Measurements from ENCODE around the gene GPR78.

The GPR78 gene

GRCh38 chr4:8547108-8547911 lies 32.9 kb upstream of the GPR78 start:
- no peak for DNase-seq (ENCODE audit: low read depth in 2 of 2)

DNA sequence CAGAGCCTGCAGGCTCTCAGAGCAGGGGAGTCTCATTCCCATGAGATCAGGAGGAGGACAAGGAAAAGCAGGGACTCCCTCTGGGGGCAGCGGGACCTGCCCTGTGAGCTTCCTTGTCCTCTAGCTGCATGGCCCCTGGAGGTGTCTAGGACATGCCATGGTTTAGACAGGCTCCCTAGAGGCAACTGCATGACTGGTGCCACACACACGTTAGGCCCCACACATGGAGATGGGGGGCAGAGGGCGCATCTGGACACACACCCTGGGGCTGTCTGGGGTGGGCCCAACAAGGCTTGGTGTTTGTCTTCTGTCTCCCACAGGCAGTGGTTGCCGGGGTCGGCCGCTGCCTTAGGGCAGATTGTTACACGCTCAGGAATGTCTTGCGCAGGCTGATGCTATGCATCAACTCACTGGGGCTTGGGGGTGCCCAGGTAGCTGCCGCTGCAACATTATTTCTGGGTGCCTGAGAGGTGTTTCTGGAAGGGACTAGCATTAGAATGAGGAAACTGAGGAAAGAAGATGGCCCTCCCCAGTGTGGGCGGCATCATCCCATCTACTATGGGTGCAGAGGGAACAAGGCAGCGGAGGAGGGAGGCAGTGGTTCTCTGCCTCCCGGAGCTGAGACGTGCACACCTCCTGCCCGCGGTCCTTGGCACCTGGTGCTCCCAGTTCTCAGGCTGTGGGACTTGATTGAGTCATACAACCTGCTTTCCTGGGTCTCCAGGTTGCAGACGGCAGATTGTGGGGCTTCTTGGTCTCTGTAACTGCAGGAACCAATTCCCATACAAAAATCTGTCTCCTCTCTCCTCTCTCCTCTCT lies 32.1 kb upstream of the GPR78 start:
- DNase-seq (ENCODE audit: low read depth in 2 of 2): no peak

- DNase-seq (ENCODE audit: low read depth in 2 of 2): no peak
Measured at GRCh38 chr4:8548731-8549351, 31.4 kb upstream of the GPR78 start.

GRCh38 chr4:8549352-8549931 lies 30.8 kb upstream of the GPR78 start:
- DNase-seq (ENCODE audit: low read depth in 2 of 2): no peak

GRCh38 chr4:8550691-8551090 lies 29.5 kb upstream of the GPR78 start:
- DNase-seq (ENCODE audit: low read depth in 2 of 2): no peak

GRCh38 chr4:8552024-8552423 lies 28.2 kb upstream of the GPR78 start:
- no peak for DNase-seq (ENCODE audit: low read depth in 2 of 2)

GRCh38 chr4:8552581-8553205 lies 27.5 kb upstream of the GPR78 start:
- no peak for DNase-seq (ENCODE audit: low read depth in 2 of 2)

GRCh38 chr4:8553216-8553615 lies 27.0 kb upstream of the GPR78 start:
- no peak for DNase-seq (ENCODE audit: low read depth in 2 of 2)

DNA sequence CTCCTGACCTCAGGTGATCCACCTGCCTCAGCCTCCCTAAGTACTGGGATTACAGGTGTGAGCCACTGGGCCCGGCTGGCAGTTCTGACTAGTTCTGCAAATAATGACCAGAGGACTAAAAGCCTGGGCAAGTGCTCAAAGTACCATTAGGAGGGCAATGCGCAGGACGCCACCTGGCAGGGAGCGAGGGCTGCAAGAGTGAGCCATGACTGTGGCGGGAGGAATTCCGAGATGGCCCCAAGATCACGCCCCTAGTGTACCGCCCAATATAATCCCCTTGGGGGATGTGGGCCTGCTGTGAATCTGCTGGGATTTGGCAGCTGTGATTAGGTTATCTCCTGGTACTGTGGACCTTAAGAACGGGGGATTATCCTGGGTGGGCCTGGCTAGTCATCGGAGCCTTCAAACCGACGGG lies 26.2 kb upstream of the GPR78 start:
- no peak for DNase-seq (ENCODE audit: low read depth in 2 of 2)

DNA sequence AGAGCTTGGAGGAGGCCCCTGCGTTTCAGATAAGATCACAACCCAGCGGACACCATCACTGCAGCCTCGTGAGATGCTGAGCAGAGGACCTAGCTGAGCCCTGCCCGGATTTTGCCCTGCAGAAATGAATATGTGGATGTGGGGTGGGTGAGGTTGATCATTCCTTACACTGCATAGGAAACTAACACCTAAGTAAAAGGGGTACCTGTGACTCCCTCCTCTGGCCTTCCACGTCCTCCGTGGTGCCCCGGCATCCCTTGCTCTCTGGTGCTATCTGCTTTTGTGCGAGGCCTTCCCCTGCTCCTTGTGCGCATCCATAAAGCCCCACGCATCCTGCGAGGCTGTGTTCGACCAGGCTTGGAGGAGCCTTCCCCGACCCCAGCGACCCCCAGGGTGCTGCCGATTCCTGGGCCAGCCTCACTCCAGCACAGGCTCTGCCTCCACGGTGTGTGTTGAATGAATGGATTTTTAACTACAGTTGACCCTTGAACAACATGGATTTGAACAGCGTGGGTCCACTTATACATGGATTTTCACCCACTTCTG lies 25.6 kb upstream of the GPR78 start:
- no peak for DNase-seq (ENCODE audit: low read depth in 2 of 2)

DNA sequence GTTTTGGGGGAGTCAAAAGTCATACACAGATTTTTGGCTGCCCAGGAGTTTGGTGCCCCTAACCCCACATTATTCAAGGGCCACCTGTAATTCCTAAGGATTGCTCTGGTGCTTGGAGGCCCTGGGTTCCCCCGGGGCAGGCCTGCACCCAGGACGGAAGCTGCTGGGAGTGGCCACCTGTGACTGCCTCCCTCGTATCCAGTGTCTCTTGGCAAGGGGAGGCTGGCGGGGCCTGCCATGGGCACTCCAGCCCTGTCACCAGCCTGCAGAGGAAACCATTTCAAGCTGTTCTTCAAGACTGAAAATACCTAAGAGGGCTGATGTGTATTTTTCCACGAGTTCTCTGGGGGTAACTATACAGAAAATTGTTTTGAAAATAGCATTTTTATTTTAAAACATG lies 24.5 kb upstream of the GPR78 start:
- DNase-seq (ENCODE audit: low read depth in 2 of 2): no peak

GRCh38 chr4:8556341-8557150 lies 23.6 kb upstream of the GPR78 start:
- DNase-seq (ENCODE audit: low read depth in 2 of 2): no peak

DNA sequence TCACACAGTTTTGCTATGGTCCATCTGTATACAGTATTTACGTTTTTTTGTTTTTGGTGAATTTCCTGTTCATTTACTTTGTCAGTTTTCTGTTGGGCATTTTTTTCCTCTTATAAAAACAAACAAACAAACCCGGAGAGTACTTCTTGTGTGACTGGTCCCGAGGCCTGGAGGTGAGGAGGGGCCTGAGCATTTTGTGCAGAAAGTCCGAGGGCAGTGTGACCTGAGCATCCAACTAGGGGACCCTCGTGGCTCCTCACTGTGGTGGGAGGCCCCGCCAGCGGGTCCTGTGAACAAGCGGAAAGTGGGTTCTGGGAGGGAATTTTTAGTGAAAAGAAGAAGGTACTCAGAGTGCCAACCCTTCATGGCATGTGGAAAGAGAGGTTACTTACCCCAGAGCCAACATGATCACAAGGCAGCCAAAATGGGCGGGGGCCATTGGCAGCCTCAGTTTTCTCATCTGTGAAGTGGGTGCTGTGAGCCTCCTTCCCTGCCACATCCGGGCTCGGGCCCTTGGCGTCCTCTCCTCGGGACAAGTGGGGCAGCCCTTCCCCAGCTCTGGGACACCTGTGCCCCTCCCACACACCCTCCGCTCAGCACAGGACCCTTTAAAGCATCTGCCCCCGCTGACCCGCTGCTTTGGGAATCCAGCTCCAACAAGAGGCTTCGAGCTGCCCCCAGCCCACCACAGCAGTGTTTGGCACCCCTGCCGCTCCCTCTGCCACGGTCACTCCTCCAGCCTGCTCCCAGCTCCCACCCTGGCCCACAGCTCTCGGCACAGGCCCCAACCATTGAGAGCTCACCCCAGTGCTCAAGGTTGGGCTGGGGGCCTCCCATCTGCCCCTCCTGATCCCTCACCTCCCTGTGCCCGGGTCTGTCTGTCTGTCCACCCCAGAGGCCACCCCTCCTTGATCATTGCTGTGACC lies 22.8 kb upstream of the GPR78 start:
- no peak for DNase-seq (ENCODE audit: low read depth in 2 of 2)

- DNase-seq (ENCODE audit: low read depth in 2 of 2): no peak
Measured at GRCh38 chr4:8558080-8558960, 21.9 kb upstream of the GPR78 start.

DNA sequence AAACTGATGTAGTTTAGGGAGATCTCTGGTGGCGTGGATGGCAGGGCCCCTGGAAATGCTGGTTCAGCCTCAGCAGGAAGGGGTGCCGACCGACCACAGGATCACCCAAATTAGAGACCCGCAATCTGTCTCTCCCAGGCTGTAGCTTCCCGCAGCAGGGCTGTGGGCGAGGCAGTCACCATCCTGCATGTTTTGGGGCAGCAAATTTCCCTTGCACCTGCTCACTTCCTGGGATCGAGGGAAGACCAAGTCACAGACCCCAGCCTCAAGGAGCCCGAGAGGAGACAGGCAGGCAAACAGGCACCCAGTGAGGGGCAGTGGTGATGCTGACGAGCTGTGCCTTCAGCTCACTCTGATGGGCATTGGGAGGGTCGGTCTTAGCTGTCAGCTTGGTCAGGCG lies 21.2 kb upstream of the GPR78 start:
- DNase-seq (ENCODE audit: low read depth in 2 of 2): no peak

DNA sequence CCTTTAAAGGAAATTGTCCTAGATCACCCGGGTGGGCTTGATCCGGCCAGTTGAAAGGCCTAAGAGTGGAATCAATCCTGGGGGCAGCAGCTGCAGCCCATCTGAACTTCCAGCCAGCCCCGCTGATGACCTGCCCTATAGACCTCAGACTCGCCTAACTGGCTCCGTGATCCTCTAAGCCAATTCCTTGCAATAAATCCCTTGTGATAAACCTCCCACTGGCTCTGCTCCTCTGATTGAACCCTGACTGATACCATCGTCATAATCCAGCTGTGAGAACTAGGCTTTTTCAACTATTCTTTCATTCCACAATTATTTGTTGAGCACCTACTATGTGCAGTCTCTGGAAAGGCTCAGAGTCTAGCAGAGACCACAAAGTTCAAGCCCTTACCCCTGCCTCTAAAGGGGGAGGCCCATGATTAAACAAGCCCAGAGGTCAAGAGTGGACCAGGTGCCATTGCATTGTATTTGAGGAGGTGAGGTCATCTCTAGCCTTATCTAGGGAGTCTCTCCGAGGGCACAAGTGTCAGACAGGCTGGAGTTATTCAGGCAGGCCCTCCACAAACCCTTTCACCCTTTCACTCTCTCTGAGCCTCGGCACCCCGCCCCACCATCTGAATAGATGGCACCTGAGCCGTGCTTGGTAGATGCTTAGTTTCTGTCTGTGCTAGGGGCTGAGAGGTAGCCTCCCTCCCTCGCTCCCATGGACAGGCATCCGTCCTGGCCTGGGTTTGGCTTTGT lies 20.5 kb upstream of the GPR78 start:
- no peak for DNase-seq (ENCODE audit: low read depth in 2 of 2)

DNA sequence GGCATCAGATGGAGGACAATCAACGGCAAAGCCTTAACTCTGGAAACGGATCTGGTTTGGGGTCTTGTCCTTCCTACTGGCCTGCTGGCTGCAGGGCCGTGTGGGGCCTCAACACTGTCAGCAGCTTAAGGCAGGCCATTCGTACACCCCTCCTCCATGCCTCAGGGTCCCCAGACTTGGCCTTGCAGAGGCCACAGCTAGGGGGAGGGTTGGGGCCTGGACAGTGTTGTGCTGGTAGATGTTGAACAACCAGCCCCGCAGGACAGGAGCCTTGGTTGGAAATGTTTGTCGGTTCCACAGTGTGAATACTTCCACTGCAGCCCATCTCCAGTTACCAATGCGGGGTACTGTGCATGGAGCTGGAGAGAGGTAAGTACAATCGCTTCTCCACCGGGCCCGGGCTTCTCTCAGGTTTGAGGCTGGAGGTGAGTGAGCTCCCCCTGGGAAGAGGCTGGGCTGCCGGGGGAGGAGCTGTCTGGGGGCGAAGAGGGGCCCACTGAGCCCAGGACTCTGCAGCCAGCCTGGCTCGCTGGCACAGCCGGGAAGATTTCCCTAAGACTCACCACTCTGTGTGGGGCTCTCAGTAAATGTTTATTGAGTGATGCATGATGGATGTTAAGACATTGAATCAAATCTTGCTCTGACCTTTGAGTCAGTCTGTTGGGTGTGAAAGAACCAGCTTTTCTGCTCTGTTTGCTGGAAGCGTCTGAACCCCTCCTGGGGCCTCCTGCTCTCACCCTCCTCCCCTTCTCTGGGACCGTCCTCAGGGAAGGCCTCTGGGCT lies 19.7 kb upstream of the GPR78 start:
- DNase-seq (ENCODE audit: low read depth in 2 of 2): no peak
